Spleen (tissue), 11 donors: ENCODE measurements around the gene DAZAP1. TPM values are rescaled to one million over a fixed set of nuclear protein-coding genes. Genes with fewer than 3 reads are reported as not detected.

Experiments used
- DNase-seq: peaks from one replicate; pipeline ENCODE4 v3.0.0-alpha.2; 2020
- H3K27ac ChIP-seq, 8 donors: fragments of 200-600 bp; sonication (generic) in 7 of 8; 1 replicate in 4 of 8; 2 replicates in 4 of 8; pipeline versions ENCODE4 v1.5.0 to v1.8.0; 2016 to 2021; ENCODE audit warnings: inconsistent platforms in 4 of 8, mild to moderate bottlenecking in 4 of 8, moderate library complexity in 1 of 8
- H3K27me3 ChIP-seq, 7 donors: fragments of 200-600 bp; sonication (generic) in 6 of 7; replicated peaks in 1 of 7; 1 replicate in 4 of 7; 2 replicates in 3 of 7; pipeline versions ENCODE4 v1.5.0 to v1.8.0; 2016 to 2021; ENCODE audit warnings: inconsistent platforms in 3 of 7, mild to moderate bottlenecking in 1 of 7
- H3K36me3 ChIP-seq, 6 donors: fragments of 200-600 bp; sonication (generic) in 5 of 6; 1 replicate in 4 of 6; 2 replicates in 2 of 6; pipeline versions ENCODE4 v1.5.0 to v1.8.0; 2016 to 2021; ENCODE audit warnings: inconsistent platforms in 2 of 6
- H3K4me1 ChIP-seq, 6 donors: fragments of 200-600 bp; sonication (generic) in 5 of 6; 1 replicate in 3 of 6; 2 replicates in 3 of 6; pipeline versions ENCODE4 v1.5.0 to v1.8.0; 2016 to 2021; ENCODE audit warnings: inconsistent platforms in 3 of 6
- H3K4me3 ChIP-seq, 8 donors: fragments of 200-600 bp; sonication (generic) in 7 of 8; 1 replicate in 4 of 8; 2 replicates in 4 of 8; pipeline versions ENCODE4 v1.5.0 to v1.8.0; 2016 to 2021; ENCODE audit warnings: inconsistent platforms in 4 of 8, mild to moderate bottlenecking in 4 of 8, moderate library complexity in 2 of 8
- H3K9me3 ChIP-seq, 8 donors: fragments of 200-600 bp; sonication (generic) in 7 of 8; 1 replicate in 4 of 8; 2 replicates in 4 of 8; pipeline versions ENCODE4 v1.5.0 to v1.8.0; 2016 to 2021; ENCODE audit warnings: inconsistent platforms in 4 of 8
- POLR2AphosphoS5 ChIP-seq, 3 donors: sonication (generic); formaldehyde crosslinking; IDR thresholded peaks; one replicate each; pipeline ENCODE4 v1.5.1; 2017; ENCODE audit warnings: antibody characterized with exemption in 3 of 3
- WGBS, 5 donors: extraction: QIAGEN DNeasy Blood & Tissue Kit in 3 of 5; methylation state at CpG; one replicate each; pipeline versions ENCODE4 v1.1.5 to v1.1.7; 2013 to 2018; 5-methylcytosine and 5-hydroxymethylcytosine counted together
- intact Hi-C: fragments of 100-400 bp; cut with DNase I; formaldehyde crosslinking; loops from one replicate; pipeline ENCODE4 v1.15.0; 2023; ENCODE audit warnings: low total_unique reads
- polyA plus RNA-seq, 3 donors: library from polyadenylated mRNA; stranded (reverse); fragments of 200-250 nt; gene quantifications; one replicate each; pipeline ENCODE4 v1.2.1, GENCODE V29; 2013
- total RNA-seq, 7 donors: library from RNA; depleted of rRNA in 3 of 7; stranded (reverse); fragments of >200 nt in 3 of 7; fragmentation: NEBNext Ultra II Directional in 4 of 7; extraction: Animal tissue kit (Norgen Biotek cat#: 25700) in 4 of 7; gene quantifications; one replicate each; pipeline versions ENCODE4 v1.1.0 to v1.2.1, GENCODE V29; 2016 to 2021
- donor health status: healthy with polysubstance abuse.
- donor health status: DM: no; HTN: no; CAD: no; lungs with moderate emphysema.
- donor health status: DM: no; HTN: no; CAD: no.
- donor health status: Bipolar disorder and iron deficiency.
- donor health status: healthy.
- donor health status: DM: no; HTN: no; CAD: no.
- donor health status: DM: yes; HTN: yes; CAD: no.

DAZAP1 gene
- total and polyA plus RNA-seq, 10 donors: 43.8 to 137 (median 99.6) TPM

GRCh38 chr19:1483979-1484428 lies 76.6 kb downstream of the DAZAP1 start:
- TF ChIP-seq POLR2AphosphoS5 (IDR thresholded peaks at IDR 0.05): no peak
- no peak overlapping the region for H3K4me3 ChIP-seq
- intact Hi-C loops: no loop called here
- peaks cover 0 to under 1% (median 0%) of the 10 kb centered on the region in 7 donors for H3K27me3 ChIP-seq
- WGBS, 5 donors: 88 to 95% (median 93%) methylated on average over 17 to 23 of the region's 23 CpGs
- no peak overlapping the region for H3K27ac ChIP-seq
- H3K9me3 ChIP-seq: no peaks in the 10 kb centered on the region
- no peak for DNase-seq
- H3K4me1 ChIP-seq: peaks cover 0 to 17% (median 6%) of the 10 kb centered on the region in 6 donors
- H3K36me3 ChIP-seq: no peaks in the 10 kb centered on the region

Other genes starting within 250 kb of the DAZAP1 start
- 100 to 1,000 TPM in 5 of 7 donors, 10 to 100 TPM in 2; 51.7 to 230 (median 168) TPM for gene SBNO2, start 233.3 kb upstream of the DAZAP1 start, total RNA-seq
- 10 to 100 TPM; 16.2 to 62.0 (median 29.8) TPM for gene SBNO2, start 233.3 kb upstream of the DAZAP1 start, polyA plus RNA-seq
- 10 to 100 TPM; 52.1 to 85.0 (median 75.3) TPM for gene STK11, start 201.8 kb upstream of the DAZAP1 start, total RNA-seq
- gene STK11, start 201.8 kb upstream of the DAZAP1 start, polyA plus RNA-seq: 100 to 1,000 TPM in 1 of 3 donors, 10 to 100 TPM in 2; 44.0 to 107 (median 46.7) TPM
- 1 to 10 TPM in 1 of 7 donors, under 1 TPM in 5, not detected in 1; 0.12 to 1.2 (median 0.41) TPM for gene CBARP, start 169.6 kb upstream of the DAZAP1 start, total RNA-seq
- under 1 TPM in 2 of 3 donors, not detected in 1; 0.05 to 0.48 TPM for gene CBARP, start 169.6 kb upstream of the DAZAP1 start, polyA plus RNA-seq
- gene ATP5F1D, start 165.8 kb upstream of the DAZAP1 start, total RNA-seq: 100 to 1,000 TPM in 4 of 7 donors, 10 to 100 TPM in 3; 49.1 to 131 (median 102) TPM
- gene ATP5F1D, start 165.8 kb upstream of the DAZAP1 start, polyA plus RNA-seq: 100 to 1,000 TPM; 164 to 166 (median 165) TPM
- gene MIDN, start 159.0 kb upstream of the DAZAP1 start, total RNA-seq: 100 to 1,000 TPM in 4 of 7 donors, 10 to 100 TPM in 3; 42.1 to 223 (median 138) TPM
- 10 to 100 TPM; 16.5 to 48.9 (median 19.1) TPM for gene MIDN, start 159.0 kb upstream of the DAZAP1 start, polyA plus RNA-seq
- 100 to 1,000 TPM; 333 to 672 (median 514) TPM for gene CIRBP, start 138.3 kb upstream of the DAZAP1 start, total RNA-seq
- 100 to 1,000 TPM; 406 to 894 (median 843) TPM for gene CIRBP, start 138.3 kb upstream of the DAZAP1 start, polyA plus RNA-seq
- gene FAM174C, start 132.1 kb upstream of the DAZAP1 start, total RNA-seq: 10 to 100 TPM; 35.8 to 69.6 (median 43.9) TPM
- gene FAM174C, start 132.1 kb upstream of the DAZAP1 start, polyA plus RNA-seq: 100 to 1,000 TPM in 1 of 3 donors, 10 to 100 TPM in 2; 82.9 to 134 (median 88.6) TPM
- not detected for gene EFNA2, start 121.7 kb upstream of the DAZAP1 start, total RNA-seq
- not detected for gene EFNA2, start 121.7 kb upstream of the DAZAP1 start, polyA plus RNA-seq
- gene NDUFS7, start 23.7 kb upstream of the DAZAP1 start, total RNA-seq: 100 to 1,000 TPM in 1 of 7 donors, 10 to 100 TPM in 6; 64.0 to 133 (median 85.2) TPM
- 100 to 1,000 TPM in 1 of 3 donors, 10 to 100 TPM in 2; 75.5 to 106 (median 78.0) TPM for gene NDUFS7, start 23.7 kb upstream of the DAZAP1 start, polyA plus RNA-seq
- gene GAMT, start 6.0 kb upstream of the DAZAP1 start, total RNA-seq: 10 to 100 TPM in 4 of 7 donors, 1 to 10 TPM in 3; 7.1 to 14.5 (median 11.2) TPM
- gene GAMT, start 6.0 kb upstream of the DAZAP1 start, polyA plus RNA-seq: 10 to 100 TPM; 15.2 to 20.4 (median 18.2) TPM
- gene RPS15, start 30.8 kb downstream of the DAZAP1 start, total RNA-seq: 1,000 to 10,000 TPM in 6 of 7 donors, 100 to 1,000 TPM in 1; 932 to 4,344 (median 1,309) TPM
- gene RPS15, start 30.8 kb downstream of the DAZAP1 start, polyA plus RNA-seq: 1,000 to 10,000 TPM; 4,275 to 5,849 (median 5,793) TPM
- gene APC2, start 42.5 kb downstream of the DAZAP1 start, total RNA-seq: under 1 TPM; 0.07 to 0.56 (median 0.20) TPM
- gene APC2, start 42.5 kb downstream of the DAZAP1 start, polyA plus RNA-seq: under 1 TPM; 0.02 to 0.29 (median 0.02) TPM
- 10 to 100 TPM; 31.3 to 52.8 (median 40.3) TPM for gene C19orf25, start 71.6 kb downstream of the DAZAP1 start, total RNA-seq
- gene C19orf25, start 71.6 kb downstream of the DAZAP1 start, polyA plus RNA-seq: 10 to 100 TPM; 24.7 to 56.6 (median 38.8) TPM
- 1 to 10 TPM; 1.1 to 4.2 (median 1.8) TPM for gene PCSK4, start 82.8 kb downstream of the DAZAP1 start, total RNA-seq
- gene PCSK4, start 82.8 kb downstream of the DAZAP1 start, polyA plus RNA-seq: 1 to 10 TPM; 1.9 to 2.4 (median 2.0) TPM
- 1 to 10 TPM in 5 of 7 donors, under 1 TPM in 1, not detected in 1; 0.65 to 2.6 (median 1.6) TPM for gene REEP6, start 83.6 kb downstream of the DAZAP1 start, total RNA-seq
- 1 to 10 TPM; 1.2 to 1.6 (median 1.5) TPM for gene REEP6, start 83.6 kb downstream of the DAZAP1 start, polyA plus RNA-seq
- 1 to 10 TPM in 4 of 7 donors, under 1 TPM in 3; 0.26 to 2.0 (median 1.3) TPM for gene ADAMTSL5, start 105.4 kb downstream of the DAZAP1 start, total RNA-seq
- gene ADAMTSL5, start 105.4 kb downstream of the DAZAP1 start, polyA plus RNA-seq: under 1 TPM; 0.13 to 0.42 (median 0.27) TPM
- gene PLK5, start 116.5 kb downstream of the DAZAP1 start, total RNA-seq: not detected
- under 1 TPM; 0.04 to 0.06 (median 0.06) TPM for gene PLK5, start 116.5 kb downstream of the DAZAP1 start, polyA plus RNA-seq
- 10 to 100 TPM in 1 of 7 donors, 1 to 10 TPM in 6; 5.4 to 11.7 (median 6.7) TPM for gene MEX3D, start 160.7 kb downstream of the DAZAP1 start, total RNA-seq
- gene MEX3D, start 160.7 kb downstream of the DAZAP1 start, polyA plus RNA-seq: 1 to 10 TPM in 2 of 3 donors, under 1 TPM in 1; 0.87 to 2.7 (median 2.0) TPM
- gene MBD3, start 185.3 kb downstream of the DAZAP1 start, total RNA-seq: 10 to 100 TPM; 57.4 to 80.9 (median 74.3) TPM
- 100 to 1,000 TPM in 1 of 3 donors, 10 to 100 TPM in 2; 62.2 to 177 (median 89.3) TPM for gene MBD3, start 185.3 kb downstream of the DAZAP1 start, polyA plus RNA-seq
- 100 to 1,000 TPM in 4 of 7 donors, 10 to 100 TPM in 3; 40.9 to 165 (median 129) TPM for gene UQCR11, start 197.9 kb downstream of the DAZAP1 start, total RNA-seq
- gene UQCR11, start 197.9 kb downstream of the DAZAP1 start, polyA plus RNA-seq: 100 to 1,000 TPM in 2 of 3 donors, 10 to 100 TPM in 1; 93.4 to 153 (median 145) TPM
- gene TCF3, start 245.0 kb downstream of the DAZAP1 start, total RNA-seq: 100 to 1,000 TPM in 5 of 7 donors, 10 to 100 TPM in 2; 79.2 to 135 (median 107) TPM
- 10 to 100 TPM; 81.0 to 96.5 (median 88.9) TPM for gene TCF3, start 245.0 kb downstream of the DAZAP1 start, polyA plus RNA-seq